Measurements from ENCODE around the gene PNCK. TPM values are rescaled to one million over a fixed set of nuclear protein-coding genes. Genes with fewer than 3 reads are reported as not detected.

The PNCK gene
- total and polyA plus RNA-seq, 10 of the 15 experiments (the other 5 are each of a cell fraction or from before 2014, with no cell fraction given), result 0.21 to 0.67 (median 0.54) TPM; not detected in 7

DNA sequence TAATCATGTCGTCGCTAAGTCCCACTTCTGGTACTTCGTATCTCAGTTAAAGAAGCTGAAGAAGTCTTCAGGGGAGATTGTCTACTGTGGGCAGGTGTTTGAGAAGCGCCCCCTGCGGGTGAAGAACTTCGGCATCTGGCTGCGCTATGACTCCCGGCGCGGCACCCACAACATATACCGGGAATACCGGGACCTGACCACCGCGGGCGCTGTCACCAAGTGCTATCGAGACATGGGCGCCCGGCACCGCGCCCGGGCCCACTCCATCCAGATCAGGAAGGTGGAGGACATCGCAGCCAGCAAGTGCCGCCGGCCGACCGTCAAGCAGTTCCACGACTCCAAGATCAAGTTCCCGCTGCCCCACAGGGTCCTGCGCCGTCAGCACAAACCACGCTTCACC is 11.3 kb downstream of the PNCK start:
- BruUV-seq (replicated peaks), result no TSS peak
- Histone ChIP-seq H3K9me3 (replicated peaks; ENCODE audit: control insufficient read depth, insufficient read depth, low read length) (no peaks in the 10 kb centered on the region; the same call in 2 of the 3 replicates), H3K27me3 (replicated peaks in 1 of 2; ENCODE audit: control insufficient read depth in 2 of 2, insufficient read depth in 2 of 2, low read length in 1 of 2) (no peaks in the 10 kb centered on the region), H3K4me3 (no peak overlapping the region), H3K36me3 (ENCODE audit: control insufficient read depth in 2 of 2, insufficient read depth in 2 of 2, low read length in 1 of 2) (no peaks in the 10 kb centered on the region), H3K4me2 (ENCODE audit: control insufficient read depth, insufficient read depth) (no peak overlapping the region), H2AFZ (ENCODE audit: control insufficient read depth, low read depth, low read length) (no peak overlapping the region), H3K4me1 (ENCODE audit: control insufficient read depth, insufficient read depth, low read length) (no peaks in the 10 kb centered on the region), H3K79me2 (ENCODE audit: control insufficient read depth, insufficient read depth, low read length) (no peaks in the 10 kb centered on the region), H3K9ac (ENCODE audit: control insufficient read depth, insufficient read depth, low read length) (no peak overlapping the region), H3K27ac (ENCODE audit: control insufficient read depth, insufficient read depth) (no peak overlapping the region), H4K20me1 (ENCODE audit: control insufficient read depth, insufficient read depth) (no peaks in the 10 kb centered on the region)
- in situ Hi-C loops (cut with MboI) (no loop called here), intact Hi-C loops (cut with micrococcal nuclease; ENCODE audit: unreplicated experiment) (loop anchor here (5.0 kb wide), 1 partner anchor 720 kb away; no protein-coding TSS in a partner anchor)
- ChIA-PET RAD21 (ENCODE audit: unreplicated experiment) (interaction anchor here (0.6 to 1.7 kb wide), 5 partner anchors 106 to 721 kb away, joined by 3 to 4 read pairs (median 4); no protein-coding TSS in a partner anchor), SMC1A (ENCODE audit: uncharacterized antibody, unreplicated experiment) (interaction anchor here (1.0 to 1.2 kb wide), 2 partner anchors 26 to 720 kb away, joined by 3 read pairs; no protein-coding TSS in a partner anchor), CTCF (interaction anchor here (0.6 to 3.7 kb wide), 11 partner anchors 10 to 721 kb away, joined by 3 to 14 read pairs (median 3); no protein-coding TSS in a partner anchor), POLR2A (interaction anchor here (0.6 kb wide), 1 partner anchor 18 kb away, joined by 4 read pairs; no protein-coding TSS in a partner anchor)
- TF ChIP-seq, protein P1, sequence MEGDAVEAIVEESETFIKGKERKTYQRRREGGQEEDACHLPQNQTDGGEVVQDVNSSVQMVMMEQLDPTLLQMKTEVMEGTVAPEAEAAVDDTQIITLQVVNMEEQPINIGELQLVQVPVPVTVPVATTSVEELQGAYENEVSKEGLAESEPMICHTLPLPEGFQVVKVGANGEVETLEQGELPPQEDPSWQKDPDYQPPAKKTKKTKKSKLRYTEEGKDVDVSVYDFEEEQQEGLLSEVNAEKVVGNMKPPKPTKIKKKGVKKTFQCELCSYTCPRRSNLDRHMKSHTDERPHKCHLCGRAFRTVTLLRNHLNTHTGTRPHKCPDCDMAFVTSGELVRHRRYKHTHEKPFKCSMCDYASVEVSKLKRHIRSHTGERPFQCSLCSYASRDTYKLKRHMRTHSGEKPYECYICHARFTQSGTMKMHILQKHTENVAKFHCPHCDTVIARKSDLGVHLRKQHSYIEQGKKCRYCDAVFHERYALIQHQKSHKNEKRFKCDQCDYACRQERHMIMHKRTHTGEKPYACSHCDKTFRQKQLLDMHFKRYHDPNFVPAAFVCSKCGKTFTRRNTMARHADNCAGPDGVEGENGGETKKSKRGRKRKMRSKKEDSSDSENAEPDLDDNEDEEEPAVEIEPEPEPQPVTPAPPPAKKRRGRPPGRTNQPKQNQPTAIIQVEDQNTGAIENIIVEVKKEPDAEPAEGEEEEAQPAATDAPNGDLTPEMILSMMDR (IDR thresholded peaks at IDR 0.05 in 2 of 3, conservative IDR thresholded peaks at IDR 0.05 in 1 of 3; ENCODE audit: control insufficient read depth in 2 of 3, extremely low read depth in 1 of 3, insufficient read depth in 1 of 3, low read depth in 3 of 3, low read length in 3 of 3), result peak; percentile 23 to 35 (median 35); a peak in 5 of 6 replicates
- TF ChIP-seq BCL11A (IDR thresholded peaks at IDR 0.05; ENCODE audit: low read depth, low read length), result no peak
- TF ChIP-seq MEF2A (IDR thresholded peaks at IDR 0.05; ENCODE audit: insufficient read depth, low read depth, low read length), result no peak
- peak; percentile 39 for TF ChIP-seq RAD21 (IDR thresholded peaks at IDR 0.05; ENCODE audit: insufficient read depth, low read depth, low read length)
- peak; percentile 20; the same call in 1 of the 2 replicates for TF ChIP-seq SMC3 (IDR thresholded peaks at IDR 0.05; ENCODE audit: borderline replicate concordance, low read length)
- ATAC-seq, result no peak
- DNase-seq (ENCODE audit: low read depth, low spot score), result no peak
- WGBS (ENCODE audit: insufficient coverage, insufficient replicate concordance, low lambda C conversion rate, missing lambda C conversion rate), result 24% methylated on average over 31 of the region's 31 CpGs
- FAIRE-seq, result no peak
